CD4-positive, alpha-beta memory T cell (primary cell): ENCODE data around the gene ZPR1. TPM values are rescaled to one million over a fixed set of nuclear protein-coding genes. Genes with fewer than 3 reads are reported as not detected.

ENCODE experiments used
- CTCF ChIA-PET: fragments of 350-600 bp; sonication (Branson Sonifier 250); formaldehyde crosslinking; loops from one replicate; lab custom pipeline; 2021; ENCODE audit warnings: inconsistent platforms; ENCODE audit not compliant: partially characterized antibody; lab: Charles Lee
- POLR2A ChIA-PET: fragments of 350-600 bp; sonication (Branson Sonifier 250); formaldehyde crosslinking; loops from one replicate; lab custom pipeline; 2021; ENCODE audit not compliant: partially characterized antibody; lab: Charles Lee
- DNase-seq, 5 donors: peaks; one replicate each; pipeline versions ENCODE4 v3.0.0 to v3.0.0-alpha.2; 2020 to 2022; ENCODE audit warnings: mixed read lengths in 1 of 5
- H3K27ac ChIP-seq: one replicate; pipeline ENCODE4 v1.7.0; 2013; ENCODE audit warnings: low read depth, low read length
- H3K27me3 ChIP-seq: 2 replicates; pipeline ENCODE4 v1.7.0; 2013; ENCODE audit warnings: mild to moderate bottlenecking, low read length, moderate library complexity; ENCODE audit not compliant: insufficient read depth
- H3K36me3 ChIP-seq: 2 replicates; pipeline ENCODE4 v1.7.0; 2013; ENCODE audit warnings: mild to moderate bottlenecking, low read length, moderate library complexity; ENCODE audit not compliant: insufficient read depth
- H3K4me1 ChIP-seq: 2 replicates; pipeline ENCODE4 v1.7.0; 2013; ENCODE audit warnings: mild to moderate bottlenecking, low read length, moderate library complexity; ENCODE audit not compliant: insufficient read depth
- H3K4me3 ChIP-seq, 2 donors: one replicate each; pipeline ENCODE4 v1.7.0; 2013; ENCODE audit warnings: low read length in 2 of 2, mild to moderate bottlenecking in 1 of 2
- H3K9me3 ChIP-seq, 2 donors: one replicate each; pipeline ENCODE4 v1.7.0; 2013; ENCODE audit warnings: low read length in 2 of 2, control low read depth in 1 of 2; ENCODE audit not compliant: control insufficient read depth in 1 of 2
- H3K27ac Mint-ChIP-seq, 7 donors: one replicate each; pipeline ENCODE4 v1.8.0; 2020 to 2021; ENCODE audit warnings: mixed read lengths in 7 of 7, mild to moderate bottlenecking in 6 of 7, inconsistent platforms in 3 of 7, moderate library complexity in 3 of 7
- H3K27me3 Mint-ChIP-seq, 2 donors: one replicate each; pipeline ENCODE4 v1.8.0; 2020 to 2021; ENCODE audit warnings: mixed read lengths in 2 of 2
- H3K36me3 Mint-ChIP-seq, 2 donors: one replicate each; pipeline ENCODE4 v1.8.0; 2020 to 2021; ENCODE audit warnings: mixed read lengths in 2 of 2, inconsistent platforms in 1 of 2, mild to moderate bottlenecking in 1 of 2
- H3K4me1 Mint-ChIP-seq, 4 donors: one replicate each; pipeline ENCODE4 v1.8.0; 2020 to 2021; ENCODE audit warnings: mixed read lengths in 4 of 4, mild to moderate bottlenecking in 1 of 4
- H3K4me3 Mint-ChIP-seq, 8 donors: one replicate each; pipeline ENCODE4 v1.8.0; 2020 to 2021; ENCODE audit warnings: mixed read lengths in 8 of 8, mild to moderate bottlenecking in 7 of 8, moderate library complexity in 6 of 8, inconsistent platforms in 3 of 8
- H3K9me3 Mint-ChIP-seq, 8 donors: one replicate each; pipeline ENCODE4 v1.8.0; 2020 to 2021; ENCODE audit warnings: mixed read lengths in 8 of 8, mild to moderate bottlenecking in 5 of 8, inconsistent platforms in 3 of 8, moderate library complexity in 1 of 8
- intact Hi-C: fragments of 100-400 bp; cut with micrococcal nuclease; formaldehyde crosslinking; loops from one replicate; pipeline ENCODE4 v1.15.1; 2023
- polyA plus RNA-seq, 2 donors: library from polyadenylated mRNA; unstranded; fragments of 300-500 nt; fragmentation: Illumina TruSeq; gene quantifications; one replicate each; pipeline ENCODE4 v1.2.3, GENCODE V29; 2021
- total RNA-seq, 2 experiments: library from RNA; stranded (reverse); gene quantifications; one replicate each; pipeline ENCODE4 v1.2.3, GENCODE V29; 2021

Gene ZPR1
- total and polyA plus RNA-seq, 4 experiments from 2014 or later, result 45.8 to 73.4 (median 53.8) TPM

- Histone ChIP-seq H3K9me3 (no peaks in the 10 kb centered on the region), H3K27me3 (no peaks in the 10 kb centered on the region), H3K27ac (no peak overlapping the region), H3K36me3 (no peaks in the 10 kb centered on the region), H3K4me3 (no peak overlapping the region), H3K4me1 (peaks cover 8% of the 10 kb centered on the region)
- H3K36me3 Mint-ChIP-seq, result no peaks in the 10 kb centered on the region
- peaks cover 2 to 19% of the 10 kb centered on the region in 2 donors for H3K27me3 Mint-ChIP-seq
- peaks cover 4 to 9% (median 7%) of the 10 kb centered on the region in 4 donors for H3K4me1 Mint-ChIP-seq
- no peak for DNase-seq
- no peaks in the 10 kb centered on the region for H3K9me3 Mint-ChIP-seq
- peak overlapping the region in 1 of 7 donors; percentile 37 for H3K27ac Mint-ChIP-seq
- CTCF ChIA-PET, result interaction anchor here (0.9 to 2.2 kb wide), 3 partner anchors 14 to 376 kb away, joined by 3 to 7 read pairs (median 3); no protein-coding TSS in a partner anchor
- H3K4me3 Mint-ChIP-seq, result no peak overlapping the region
- intact Hi-C loops, result no loop called here
- POLR2A ChIA-PET, result no interaction called here
Measured at GRCh38 chr11:116729501-116730240, 58.2 kb downstream of the ZPR1 start.

- Mint-ChIP-seq H3K4me1 (peaks cover 5 to 9% (median 6%) of the 10 kb centered on the region in 4 donors), H3K27ac (peak overlapping the region in 1 of 7 donors; percentile 16), H3K27me3 (peaks cover 5 to 26% of the 10 kb centered on the region in 2 donors), H3K36me3 (no peaks in the 10 kb centered on the region), H3K9me3 (no peaks in the 10 kb centered on the region), H3K4me3 (no peak overlapping the region)
- Histone ChIP-seq H3K27me3 (no peaks in the 10 kb centered on the region), H3K27ac (no peak overlapping the region), H3K4me3 (no peak overlapping the region), H3K4me1 (peaks cover 7% of the 10 kb centered on the region), H3K36me3 (no peaks in the 10 kb centered on the region), H3K9me3 (no peaks in the 10 kb centered on the region)
- ChIA-PET POLR2A (no interaction called here), CTCF (interaction anchor here (1.2 to 2.2 kb wide), 3 partner anchors 15 to 378 kb away, joined by 3 to 7 read pairs (median 4); no protein-coding TSS in a partner anchor)
- no peak for DNase-seq
- intact Hi-C loops, result no loop called here
Measured at GRCh38 chr11:116727990-116728389, 59.8 kb downstream of the ZPR1 start.

GRCh38 chr11:116725434-116726221 lies 62.2 kb downstream of the ZPR1 start:
- no peak overlapping the region for H3K27ac Mint-ChIP-seq
- Histone ChIP-seq H3K36me3 (no peaks in the 10 kb centered on the region), H3K4me1 (no peaks in the 10 kb centered on the region), H3K9me3 (no peaks in the 10 kb centered on the region), H3K27me3 (no peaks in the 10 kb centered on the region), H3K27ac (no peak overlapping the region), H3K4me3 (no peak overlapping the region)
- no peaks in the 10 kb centered on the region for H3K9me3 Mint-ChIP-seq
- peaks cover 0 to 3% (median 0%) of the 10 kb centered on the region in 4 donors for H3K4me1 Mint-ChIP-seq
- CTCF ChIA-PET, result no interaction called here
- no peak for DNase-seq
- POLR2A ChIA-PET, result no interaction called here
- intact Hi-C loops, result no loop called here
- no peaks in the 10 kb centered on the region for H3K36me3 Mint-ChIP-seq
- H3K27me3 Mint-ChIP-seq, result peaks cover 5 to 28% of the 10 kb centered on the region in 2 donors
- H3K4me3 Mint-ChIP-seq, result no peak overlapping the region

- ChIA-PET CTCF (no interaction called here), POLR2A (no interaction called here)
- Mint-ChIP-seq H3K4me1 (peaks cover 0 to 3% (median 0%) of the 10 kb centered on the region in 4 donors), H3K27ac (peak overlapping the region in 1 of 7 donors; percentile 66), H3K4me3 (no peak overlapping the region), H3K36me3 (no peaks in the 10 kb centered on the region), H3K9me3 (no peaks in the 10 kb centered on the region), H3K27me3 (peaks cover 5 to 28% of the 10 kb centered on the region in 2 donors)
- DNase-seq, result no peak
- Histone ChIP-seq H3K27ac (no peak overlapping the region), H3K4me3 (no peak overlapping the region), H3K9me3 (no peaks in the 10 kb centered on the region), H3K4me1 (no peaks in the 10 kb centered on the region), H3K36me3 (no peaks in the 10 kb centered on the region), H3K27me3 (no peaks in the 10 kb centered on the region)
- intact Hi-C loops, result no loop called here
Measured at GRCh38 chr11:116724813-116725212, 63.0 kb downstream of the ZPR1 start.

Other genes starting within 250 kb of the ZPR1 start
- gene BUD13, start 15.0 kb downstream of the ZPR1 start, total RNA-seq, result 10 to 100 TPM; 19.9 to 23.1 TPM
- 10 to 100 TPM in 1 of 2 donors, 1 to 10 TPM in 1; 2.3 to 20.6 TPM for gene BUD13, start 15.0 kb downstream of the ZPR1 start, polyA plus RNA-seq
- gene APOA5, start 3.9 kb upstream of the ZPR1 start, total RNA-seq, result not detected
- gene APOA5, start 3.9 kb upstream of the ZPR1 start, polyA plus RNA-seq, result not detected
- gene APOA4, start 35.3 kb upstream of the ZPR1 start, total RNA-seq, result not detected
- not detected for gene APOA4, start 35.3 kb upstream of the ZPR1 start, polyA plus RNA-seq
- not detected for gene APOC3, start 41.9 kb upstream of the ZPR1 start, total RNA-seq
- gene APOC3, start 41.9 kb upstream of the ZPR1 start, polyA plus RNA-seq, result not detected
- gene APOA1, start 49.6 kb upstream of the ZPR1 start, total RNA-seq, result under 1 TPM in 1 of 2 experiments, not detected in 1; 0.75 TPM
- gene APOA1, start 49.6 kb upstream of the ZPR1 start, polyA plus RNA-seq, result under 1 TPM in 1 of 2 donors, not detected in 1; 0.50 TPM